ENCODE measurements around the gene GPRC5C. TPM values are rescaled to one million over a fixed set of nuclear protein-coding genes. Genes with fewer than 3 reads are reported as not detected.

GPRC5C gene
- total and polyA plus RNA-seq, 2 of the 13 experiments (the other 11 are each of a cell fraction or from before 2014, with no cell fraction given): 85.6 to 300 TPM

GRCh38 chr17:74430706-74431567 is 951 bp upstream of the GPRC5C start (continued):
- no peak for TF ChIP-seq AGO2 (optimal IDR thresholded peaks at IDR 0.05; ENCODE audit: low read depth, low read length)
- peak; percentile 34 for TF ChIP-seq CREM (IDR thresholded peaks at IDR 0.05)
- TF ChIP-seq CREM (CRISPR knock-in tag; IDR thresholded peaks at IDR 0.05): peak; percentile 7; the same call in 1 of the 2 replicates
- TF ChIP-seq DPF2 (CRISPR knock-in tag; IDR thresholded peaks at IDR 0.05; ENCODE audit: borderline replicate concordance, low read depth): peak; percentile 61; the same call in 1 of the 2 replicates
- TF ChIP-seq NR3C1 (CRISPR knock-in tag; IDR thresholded peaks at IDR 0.05): 0 out of 2 replicates have a peak, but pooled peaks have one; percentile 70
- no peak; the same call in none of the 2 replicates for TF ChIP-seq ETV6 (CRISPR knock-in tag; conservative IDR thresholded peaks at IDR 0.05)
- TF ChIP-seq ZBTB7B (CRISPR knock-in tag; IDR thresholded peaks at IDR 0.05): peak; percentile 16; the same call in 1 of the 2 replicates
- TF ChIP-seq ZBTB20 (CRISPR knock-in tag; IDR thresholded peaks at IDR 0.05; ENCODE audit: borderline replicate concordance, low read depth): peak; percentile 86; the same call in 1 of the 2 replicates
- TF ChIP-seq DDIT3 (CRISPR knock-in tag; IDR thresholded peaks at IDR 0.05): no peak
- peak; percentile 9; the same call in 1 of the 2 replicates for TF ChIP-seq SMAD3 (CRISPR knock-in tag; IDR thresholded peaks at IDR 0.05)
- TF ChIP-seq ZNF609 (CRISPR knock-in tag; IDR thresholded peaks at IDR 0.05; ENCODE audit: borderline replicate concordance): peak; percentile 89
- peak; percentile 52; the same call in 1 of the 2 replicates for TF ChIP-seq NR2C2 (CRISPR knock-in tag; IDR thresholded peaks at IDR 0.05; ENCODE audit: borderline replicate concordance)
- no peak for TF ChIP-seq ZNF790 (CRISPR knock-in tag; IDR thresholded peaks at IDR 0.05; ENCODE audit: borderline replicate concordance)
- TF ChIP-seq ARID4A (CRISPR knock-in tag; IDR thresholded peaks at IDR 0.05; ENCODE audit: borderline replicate concordance): peak; percentile 84; the same call in 1 of the 2 replicates
- peak; percentile 18; the same call in 1 of the 2 replicates for TF ChIP-seq MTERF4 (CRISPR knock-in tag; IDR thresholded peaks at IDR 0.05)
- no peak for TF ChIP-seq SIN3B (IDR thresholded peaks at IDR 0.05; ENCODE audit: low read length)
- peak; percentile 5 for TF ChIP-seq TARDBP (CRISPR knock-in tag; IDR thresholded peaks at IDR 0.05)
- TF ChIP-seq ONECUT2 (CRISPR knock-in tag; IDR thresholded peaks at IDR 0.05): no peak

Data from HepG2 (cell line).